HT-29 (cell line): ENCODE measurements around the gene HNRNPA3. TPM values are rescaled to one million over a fixed set of nuclear protein-coding genes. Genes with fewer than 3 reads are reported as not detected.

Experiments used
- DNase-seq: peaks from one replicate; pipeline ENCODE4 v3.0.0-alpha.2; 2015; ENCODE audit warnings: low spot score
- small RNA-seq: library from RNA; depleted of rRNA; stranded (forward); fragments of <200 nt; gene quantifications from one replicate; pipeline ENCODE3, GENCODE V24; 2014
- total RNA-seq: library from RNA; depleted of rRNA; stranded (reverse); fragments of >200 nt; shearing (Covaris generic); gene quantifications from 2 replicates; pipeline ENCODE4 v1.2.3, GENCODE V29; 2014; rRNA removed

HNRNPA3 gene
- total RNA-seq, 1 experiment from 2014 or later: 33.8 TPM

GRCh38 chr2:177271981-177272666, 59.5 kb downstream of the HNRNPA3 start:
- DNase-seq: no peak

DNA sequence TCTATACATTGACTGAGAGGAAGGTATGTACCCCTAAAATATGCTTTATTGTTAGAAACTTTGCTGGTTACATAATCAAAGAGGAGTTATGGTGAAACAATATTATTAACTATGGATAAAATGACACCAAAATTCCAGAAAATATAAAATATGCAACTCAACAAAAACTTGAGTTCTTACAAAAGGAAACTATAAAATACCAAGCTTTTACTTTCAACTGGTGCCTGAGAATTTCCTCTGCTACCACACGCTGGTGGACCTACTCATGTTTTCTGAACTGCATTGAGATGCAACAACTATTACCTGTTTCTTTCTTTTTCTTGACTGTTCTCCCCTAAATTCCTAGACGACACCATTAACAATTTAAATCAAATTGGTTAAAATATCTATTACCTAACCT, 60.2 kb downstream of the HNRNPA3 start:
- no peak for DNase-seq

DNA sequence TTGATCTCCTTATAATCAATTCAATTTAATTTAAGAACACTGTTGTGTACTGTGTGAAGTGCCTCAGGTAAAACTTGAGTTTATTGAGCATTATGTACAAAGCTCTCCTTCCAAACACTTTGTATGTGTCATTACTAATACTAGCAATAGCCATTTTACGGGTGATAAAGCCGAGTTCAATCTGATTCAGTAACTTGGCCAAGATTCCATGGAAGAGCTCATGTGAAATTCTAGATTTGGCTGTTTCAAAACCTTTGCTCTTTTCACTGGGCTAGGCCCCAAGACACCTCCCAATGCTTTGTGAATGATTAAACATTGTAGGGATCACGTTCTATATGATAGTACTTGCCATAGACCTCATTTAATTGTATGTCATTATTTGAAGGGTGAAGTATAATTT, 60.8 kb downstream of the HNRNPA3 start:
- DNase-seq: no peak

Small RNA genes lying within 50 kb of the gene (small RNA-seq; reads per million reads assigned to genes)
- gene MIR3128 (not detected), gene RF00019 (not detected)

Other genes with a start within 250 kb of the HNRNPA3 start
- 30.8 and 30.9 TPM in 2 replicates for gene NFE2L2, start 51.9 kb downstream of the HNRNPA3 start, total RNA-seq
- gene AGPS, start 180.0 kb downstream of the HNRNPA3 start, total RNA-seq: 121 and 131 TPM in 2 replicates